SKM-1 (cell line): Measurements from ENCODE around the gene BBIP1.

Source experiments
- DNase-seq: peaks from one replicate; lab custom pipeline; 2025; ENCODE audit not compliant: unreplicated experiment; lab: John Stamatoyannopoulos, UW

Gene BBIP1, protein sequence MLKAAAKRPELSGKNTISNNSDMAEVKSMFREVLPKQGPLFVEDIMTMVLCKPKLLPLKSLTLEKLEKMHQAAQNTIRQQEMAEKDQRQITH

DNA sequence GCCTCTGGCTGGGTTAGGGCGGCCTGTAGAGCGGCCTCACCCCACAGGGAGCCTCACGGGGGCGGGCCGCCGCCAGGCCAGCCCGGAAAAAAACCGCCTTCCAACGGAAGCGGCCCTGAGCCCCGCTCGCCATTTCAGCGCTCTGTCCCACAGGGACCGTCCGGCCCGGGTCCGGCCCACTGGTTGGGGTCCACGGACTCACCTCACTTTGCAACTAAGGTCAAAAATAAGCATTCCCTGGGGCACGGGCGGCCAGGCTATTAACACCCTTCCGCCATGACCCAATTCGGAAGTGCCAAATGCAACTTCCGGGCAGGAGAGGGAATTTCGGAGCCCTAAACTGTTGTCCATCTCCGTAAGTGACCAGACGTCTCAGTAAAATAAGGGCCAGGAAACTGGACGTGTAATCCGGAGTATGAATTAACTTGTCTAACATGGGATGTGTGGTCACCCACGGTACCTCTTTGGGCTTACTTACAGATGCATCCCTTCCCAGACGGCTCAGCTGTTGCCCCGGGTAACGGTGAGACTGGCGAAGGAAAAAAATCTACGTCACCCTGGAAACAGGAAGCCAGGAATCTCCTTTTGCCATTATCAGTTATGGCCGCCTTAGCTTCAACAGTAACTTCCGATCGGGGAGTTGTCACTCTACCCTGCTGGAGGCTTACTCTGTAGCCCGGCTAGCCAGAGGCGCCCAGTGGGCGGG lies at the start of gene BBIP1:
TSS of gene BBIP1 (minus strand) at position 538 of the 706 bp plus-strand sequence. CDS start 1,023 bp downstream, outside the sequence.
- peak; percentile 99 for DNase-seq

DNA sequence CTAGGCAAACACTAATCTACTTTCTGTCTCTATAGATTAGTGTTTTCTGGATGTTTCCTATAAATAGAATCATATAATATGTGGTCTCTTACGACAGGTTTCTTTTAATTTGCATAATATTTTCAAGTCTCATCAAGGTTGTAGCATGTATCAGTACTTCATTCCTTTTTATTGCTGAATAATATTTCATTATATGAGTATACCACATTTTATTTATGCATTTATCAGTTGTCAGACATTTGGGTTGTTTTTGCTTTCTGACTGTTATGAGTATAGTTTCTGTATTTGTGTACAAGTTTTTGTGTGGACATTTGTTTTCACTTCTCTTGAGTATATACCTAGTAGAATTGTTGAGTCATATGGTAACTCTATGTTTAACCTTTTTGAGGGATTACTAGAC lies 48.7 kb upstream of the BBIP1 start:
- DNase-seq: no peak

DNA sequence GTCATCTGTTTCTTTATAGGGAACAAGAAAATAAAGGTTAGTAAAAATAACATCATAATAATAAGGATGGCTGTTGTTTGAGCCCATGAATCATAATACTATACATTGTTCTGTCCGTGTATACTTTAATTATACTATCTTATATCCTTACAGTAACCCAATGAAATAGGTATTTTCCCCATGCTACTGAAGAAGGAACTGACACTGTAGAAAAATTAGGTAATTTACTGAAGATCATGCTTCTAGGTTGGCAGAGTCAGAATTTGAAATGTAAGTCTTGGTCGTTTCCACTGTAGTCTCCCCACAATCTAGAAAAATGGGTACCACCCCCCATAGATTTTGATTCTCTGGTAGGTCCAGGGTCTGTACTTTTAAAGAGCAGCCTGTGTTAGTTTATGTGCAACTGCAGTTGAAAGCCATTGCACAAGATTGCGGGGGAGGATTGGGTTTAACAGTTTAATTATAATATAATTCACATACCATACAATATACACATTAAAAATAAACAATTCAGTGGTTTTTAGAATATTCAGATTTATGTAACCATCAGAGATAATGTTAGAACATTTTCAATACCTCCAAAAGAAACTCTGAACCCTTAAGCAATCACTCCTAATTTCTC lies 48.1 kb upstream of the BBIP1 start:
- no peak for DNase-seq

DNA sequence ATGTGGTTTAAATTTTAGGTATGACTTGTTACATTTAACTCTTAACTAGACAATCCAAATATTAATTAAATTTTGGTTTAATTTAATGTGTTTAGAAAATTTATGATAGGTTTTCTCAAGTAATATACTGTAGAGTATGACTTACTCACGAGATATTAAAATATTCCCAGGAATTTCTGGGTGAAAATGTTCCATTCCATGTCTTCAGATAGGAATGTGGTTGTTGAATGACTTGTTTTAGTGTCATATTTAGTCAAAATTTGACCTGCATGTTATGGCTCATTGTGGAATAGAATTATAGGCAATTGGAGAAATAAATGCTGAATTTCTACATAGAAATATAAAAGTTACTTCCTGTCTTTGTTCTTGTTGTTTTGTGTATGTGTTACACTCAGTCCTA lies 47.2 kb upstream of the BBIP1 start:
- DNase-seq: no peak

DNA sequence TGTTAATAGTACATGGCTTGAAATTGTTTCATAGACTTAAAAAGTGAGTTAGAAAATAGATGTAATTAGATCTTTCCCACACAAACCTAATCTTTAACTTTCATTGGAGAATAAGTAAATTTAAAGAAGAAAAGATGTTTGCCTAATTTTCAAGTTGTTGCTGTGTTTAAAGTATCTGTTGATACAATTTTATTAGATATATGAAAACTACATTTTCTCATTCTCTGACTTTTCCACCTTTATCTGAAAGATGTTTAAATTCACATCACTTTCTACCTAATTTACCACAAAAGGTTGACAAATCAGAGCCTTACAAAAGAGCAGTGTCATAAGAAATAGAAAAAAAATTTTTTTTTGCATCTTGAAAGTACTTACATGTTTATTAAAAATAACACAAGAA lies 46.2 kb upstream of the BBIP1 start:
- DNase-seq: no peak

DNA sequence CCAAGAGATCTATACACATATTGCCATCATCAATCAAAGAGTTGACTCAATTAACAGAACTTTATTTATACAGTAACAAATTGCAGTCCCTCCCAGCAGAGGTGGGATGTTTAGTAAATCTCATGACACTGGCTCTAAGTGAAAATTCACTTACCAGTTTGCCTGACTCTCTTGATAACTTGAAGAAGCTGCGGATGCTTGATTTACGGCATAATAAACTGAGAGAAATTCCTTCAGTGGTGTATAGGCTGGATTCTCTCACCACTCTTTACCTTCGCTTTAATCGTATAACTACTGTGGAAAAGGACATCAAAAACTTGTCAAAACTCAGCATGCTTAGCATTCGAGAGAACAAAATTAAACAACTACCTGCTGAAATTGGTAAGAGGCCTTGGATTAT lies 45.7 kb upstream of the BBIP1 start:
- no peak for DNase-seq

DNA sequence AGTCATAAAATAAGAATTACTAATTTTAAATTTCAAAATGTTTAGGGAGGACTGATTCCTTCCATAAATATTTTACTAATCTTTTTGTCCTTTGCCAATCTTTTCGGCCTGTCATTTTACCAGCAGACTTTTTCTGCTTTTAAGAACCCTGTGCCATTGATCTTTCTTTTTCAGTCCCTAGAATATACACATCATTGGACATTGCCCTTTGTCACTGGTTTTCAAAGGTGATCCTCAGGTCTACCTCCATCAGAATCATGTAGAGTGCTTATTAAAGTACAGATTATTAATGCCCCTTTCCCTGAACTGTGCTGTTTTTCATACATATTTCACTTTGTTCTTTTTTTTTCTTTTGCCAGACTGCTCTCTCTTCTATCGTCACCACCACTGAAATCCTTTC lies 44.2 kb upstream of the BBIP1 start:
- DNase-seq: no peak

DNA sequence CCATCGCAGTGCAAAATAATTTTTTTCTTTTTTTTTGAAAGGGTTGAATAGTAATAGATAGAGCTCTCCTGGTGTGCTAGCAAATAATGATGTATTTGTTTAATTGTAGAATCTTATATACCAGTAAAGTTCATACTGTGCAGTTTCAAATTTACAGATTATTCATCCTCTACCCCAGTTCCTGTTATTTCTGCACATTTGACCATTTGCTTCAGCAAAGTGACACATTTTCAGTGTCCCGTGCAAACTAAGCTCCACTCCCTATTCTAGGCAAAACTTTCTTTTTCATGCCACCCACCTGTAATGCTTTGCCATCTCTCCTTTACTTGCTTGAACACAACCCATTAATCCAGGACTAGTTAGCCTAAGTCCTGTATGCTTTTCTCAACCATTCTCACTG lies 43.5 kb upstream of the BBIP1 start:
- no peak for DNase-seq

DNA sequence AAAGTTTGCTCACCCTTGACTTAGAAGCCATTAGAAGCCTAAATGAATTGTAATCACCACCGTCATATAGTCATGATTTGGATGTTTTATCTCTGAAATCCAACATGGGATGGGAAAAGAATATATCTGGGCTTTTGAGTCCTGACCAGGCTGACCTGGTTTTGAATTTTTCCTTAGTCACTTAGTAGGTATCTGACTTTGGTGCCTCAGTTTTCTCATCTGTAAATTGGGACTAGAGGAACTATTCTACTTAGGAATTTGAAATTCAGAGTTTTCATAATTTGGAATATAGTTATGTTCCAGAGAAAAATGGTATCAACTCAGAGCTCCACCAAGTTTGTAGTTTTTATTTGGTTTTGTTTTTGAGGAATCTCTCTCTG lies 41.3 kb upstream of the BBIP1 start:
- DNase-seq: no peak

DNA sequence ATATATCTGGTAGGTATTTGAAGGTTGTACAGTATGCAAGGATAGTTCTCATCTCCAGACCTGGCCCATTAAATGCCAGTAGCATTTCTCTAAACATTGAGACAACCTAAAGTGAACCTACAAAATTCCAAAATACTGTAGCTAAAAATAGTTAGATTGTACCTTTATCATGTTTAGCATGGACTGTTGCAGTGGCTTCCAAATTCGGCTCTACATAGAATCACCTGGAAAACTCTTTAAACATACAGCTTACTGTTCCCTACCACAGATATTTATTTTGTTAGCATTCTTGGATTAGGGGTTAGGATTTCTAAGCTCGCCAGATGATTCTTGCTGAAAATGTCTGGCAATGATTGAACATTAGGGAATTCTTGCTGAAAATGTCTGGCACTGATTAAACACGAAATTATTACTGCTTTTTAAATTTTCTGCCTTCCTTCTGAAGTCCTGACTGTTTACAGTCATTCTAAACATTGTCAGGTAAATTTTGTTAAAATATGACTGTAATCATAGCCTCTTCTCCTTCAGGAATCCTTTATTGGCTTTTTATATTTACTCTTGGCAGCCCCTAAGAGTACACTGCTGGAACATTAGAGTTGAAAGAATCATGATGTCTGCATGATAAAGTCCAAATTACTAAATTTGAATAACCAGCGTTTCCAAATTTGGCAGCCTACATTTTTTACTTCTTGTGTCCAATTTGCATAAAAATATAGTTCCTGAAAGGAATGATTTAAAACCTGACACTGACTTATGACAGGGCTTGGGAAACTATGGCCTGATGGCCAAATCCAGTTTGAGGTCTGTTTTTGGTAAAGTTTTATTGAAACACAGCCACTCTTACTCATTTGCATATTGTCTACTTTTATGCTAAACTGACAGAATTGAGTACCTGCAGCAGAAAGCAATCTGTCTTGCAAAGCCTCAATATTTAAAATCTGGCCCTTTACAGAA lies 40.7 kb upstream of the BBIP1 start:
- no peak for DNase-seq

DNA sequence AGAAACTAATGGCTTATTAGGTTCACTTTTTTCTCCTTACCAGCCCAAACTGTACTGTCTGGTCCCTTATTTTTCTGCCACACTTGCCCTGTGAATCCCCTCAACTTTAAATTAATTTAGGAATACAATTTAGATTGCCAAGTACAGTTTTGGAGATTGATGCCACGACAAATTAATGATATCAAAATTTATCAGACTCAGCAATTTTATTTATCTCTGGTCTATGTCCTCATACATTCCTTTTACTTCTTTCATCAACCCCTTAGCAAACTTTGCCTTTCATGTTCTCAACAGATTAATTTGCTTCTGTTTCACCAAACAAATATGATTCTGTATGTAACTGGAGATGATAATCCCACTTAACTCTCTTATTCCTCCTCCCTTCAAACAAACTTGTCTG lies 38.6 kb upstream of the BBIP1 start:
- no peak for DNase-seq

DNA sequence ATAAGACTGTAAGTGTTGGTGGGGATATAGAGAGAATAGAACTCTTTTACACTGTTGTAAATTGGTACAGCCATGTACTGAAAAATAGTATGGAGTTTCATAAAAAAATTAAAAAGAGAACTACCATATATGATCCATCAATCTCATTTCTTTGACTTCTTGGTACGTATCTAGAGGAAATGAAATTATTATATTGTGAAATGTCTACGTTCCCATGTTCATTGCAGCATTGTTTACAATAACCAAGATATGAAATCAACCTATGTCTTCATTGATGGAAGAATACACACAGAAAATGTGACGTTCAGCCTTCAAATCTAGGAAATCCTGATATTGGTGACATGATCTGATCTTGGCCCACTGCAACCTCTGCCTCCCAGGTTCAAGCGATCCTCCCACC lies 32.4 kb upstream of the BBIP1 start:
- DNase-seq: no peak

DNA sequence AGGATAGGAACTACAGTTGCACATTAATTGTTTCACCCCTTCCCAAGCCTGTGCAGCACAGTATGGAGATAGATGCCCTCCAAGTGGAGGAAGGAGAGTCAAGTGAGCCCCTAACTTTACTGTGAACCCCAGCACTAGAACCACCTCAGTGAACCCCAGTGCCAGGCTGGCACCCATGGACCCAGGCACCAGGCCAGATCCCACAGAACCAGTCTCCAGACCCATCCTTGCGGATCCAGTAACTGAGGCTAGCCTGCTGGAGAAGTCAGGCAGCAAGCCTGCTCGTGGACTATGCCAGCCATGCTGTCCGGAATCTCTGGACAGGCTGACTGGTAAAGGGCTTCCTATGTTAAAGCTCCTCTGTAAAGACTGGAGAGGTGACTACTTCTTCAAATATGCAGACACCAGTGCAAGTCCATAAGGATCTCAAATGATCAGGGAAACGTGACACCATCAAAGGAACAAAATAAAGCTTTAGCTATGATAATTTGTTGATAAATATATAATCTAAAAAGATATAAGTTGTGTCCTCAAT lies 28.1 kb upstream of the BBIP1 start:
- no peak for DNase-seq

DNA sequence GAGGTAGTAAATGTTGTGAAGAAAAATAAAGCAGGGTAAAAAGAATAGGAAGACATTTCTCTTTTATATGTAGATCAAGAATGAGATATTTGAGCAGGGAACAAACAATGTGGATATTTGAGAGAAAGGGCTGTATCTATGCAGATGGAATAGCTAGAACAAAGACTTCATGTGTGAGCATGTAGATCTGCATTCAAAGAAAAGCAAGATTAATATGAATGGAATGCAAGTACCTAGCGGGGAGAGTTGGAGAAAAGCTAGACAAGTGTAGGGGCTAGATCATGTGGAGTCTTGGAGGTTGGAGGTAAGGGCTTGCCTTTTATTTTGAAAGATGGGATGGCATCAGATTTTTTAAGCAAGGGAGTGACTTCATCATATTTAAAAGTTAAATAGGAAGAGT lies 27.5 kb upstream of the BBIP1 start:
- no peak for DNase-seq

DNA sequence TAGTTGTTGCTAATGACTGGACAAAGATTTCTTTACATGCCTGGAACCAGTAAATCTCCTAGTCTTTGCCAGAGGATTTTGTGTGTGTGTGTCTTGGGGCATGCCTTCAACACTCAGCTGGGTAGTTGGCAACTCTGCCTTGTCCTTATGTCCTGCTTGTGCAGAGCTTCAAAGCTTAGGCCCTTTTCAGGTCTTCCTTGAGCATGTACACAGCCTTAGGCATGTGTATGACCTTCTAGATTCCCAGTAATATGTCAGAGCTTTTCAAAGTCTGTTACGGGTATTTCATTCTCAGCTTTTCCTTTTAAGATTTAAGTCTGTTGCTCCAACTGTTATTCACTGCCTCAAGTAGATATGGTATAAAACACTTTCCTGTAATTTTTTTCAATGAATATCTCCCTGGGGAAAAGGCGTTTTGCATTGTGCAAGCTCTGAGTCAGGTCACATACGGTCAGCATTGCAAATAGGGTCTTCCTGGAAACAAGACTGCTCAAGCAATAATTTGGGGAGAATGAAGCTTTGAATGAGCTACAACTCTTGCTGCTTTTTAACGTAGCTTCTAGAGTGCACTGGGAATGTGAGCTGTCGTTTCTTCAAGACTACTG lies 25.9 kb upstream of the BBIP1 start:
- DNase-seq: no peak

DNA sequence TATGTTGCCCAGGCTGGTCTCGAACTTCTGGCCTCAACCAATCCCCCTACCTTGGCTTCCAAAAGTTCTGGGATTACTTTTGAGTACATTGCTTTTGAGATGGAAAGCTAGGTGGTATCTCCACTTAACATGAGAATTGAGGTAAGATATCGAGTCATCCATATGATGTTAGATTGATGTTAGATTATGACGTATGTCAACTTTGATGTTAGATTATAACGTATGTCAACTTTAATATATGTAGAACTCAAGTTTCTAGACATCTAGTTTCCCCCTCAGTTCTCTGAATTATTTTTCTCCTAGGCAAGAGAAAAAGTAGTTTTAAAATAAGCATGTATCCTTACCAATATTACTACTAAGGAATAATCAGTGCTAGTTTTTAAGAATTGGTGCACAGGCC lies 20.4 kb upstream of the BBIP1 start:
- DNase-seq: no peak

DNA sequence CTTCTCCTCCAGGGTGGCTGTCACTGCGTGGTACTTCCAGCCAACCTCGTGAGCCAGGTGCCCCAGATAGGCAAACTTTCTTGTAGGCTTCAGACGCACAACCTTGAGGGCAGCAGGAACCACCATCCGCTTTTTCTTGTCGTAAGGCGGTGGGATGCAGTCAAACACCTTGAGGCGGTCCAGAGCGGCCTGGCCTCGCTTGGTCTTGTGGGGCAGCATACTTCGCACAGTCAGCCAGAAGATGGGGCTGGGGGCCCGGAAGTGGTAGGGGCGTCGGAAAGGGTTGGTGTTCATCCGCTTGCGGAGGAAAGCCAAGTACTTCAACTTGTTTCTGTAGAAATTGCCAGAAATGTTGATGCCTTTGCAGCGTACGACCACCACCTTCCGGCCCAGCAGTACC lies 17.8 kb upstream of the BBIP1 start:
- DNase-seq: no peak

DNA sequence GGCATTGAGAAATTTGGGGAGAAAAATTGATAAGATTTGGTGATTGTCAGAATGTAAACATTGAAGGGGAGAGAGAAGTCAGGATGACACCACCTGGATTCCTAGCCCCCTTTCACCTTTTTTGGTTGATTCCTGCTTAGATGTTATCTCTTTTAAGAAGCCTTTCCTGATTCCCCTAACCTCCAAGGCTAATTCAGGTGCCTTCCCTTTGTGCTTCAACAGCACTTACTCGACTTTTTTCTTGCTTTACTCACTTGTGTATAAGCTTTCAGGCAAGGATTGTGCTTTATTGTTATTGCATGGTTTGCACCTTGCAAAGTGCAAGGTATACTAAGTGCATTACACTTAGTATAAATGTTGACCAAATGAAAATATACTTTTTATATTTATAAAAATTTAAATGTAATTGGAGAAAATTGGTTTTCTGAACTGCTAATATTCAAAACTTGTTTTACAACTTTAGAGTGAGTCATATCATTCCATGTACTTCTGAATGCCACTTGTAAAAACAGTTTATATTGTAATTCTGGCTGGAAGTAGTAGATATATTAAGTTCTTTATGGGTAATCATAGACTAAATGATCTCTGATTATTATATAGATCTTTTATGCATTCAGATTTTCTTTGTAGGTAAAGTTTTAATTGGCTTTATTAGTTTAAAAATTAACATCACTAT lies 13.7 kb upstream of the BBIP1 start:
- no peak for DNase-seq

DNA sequence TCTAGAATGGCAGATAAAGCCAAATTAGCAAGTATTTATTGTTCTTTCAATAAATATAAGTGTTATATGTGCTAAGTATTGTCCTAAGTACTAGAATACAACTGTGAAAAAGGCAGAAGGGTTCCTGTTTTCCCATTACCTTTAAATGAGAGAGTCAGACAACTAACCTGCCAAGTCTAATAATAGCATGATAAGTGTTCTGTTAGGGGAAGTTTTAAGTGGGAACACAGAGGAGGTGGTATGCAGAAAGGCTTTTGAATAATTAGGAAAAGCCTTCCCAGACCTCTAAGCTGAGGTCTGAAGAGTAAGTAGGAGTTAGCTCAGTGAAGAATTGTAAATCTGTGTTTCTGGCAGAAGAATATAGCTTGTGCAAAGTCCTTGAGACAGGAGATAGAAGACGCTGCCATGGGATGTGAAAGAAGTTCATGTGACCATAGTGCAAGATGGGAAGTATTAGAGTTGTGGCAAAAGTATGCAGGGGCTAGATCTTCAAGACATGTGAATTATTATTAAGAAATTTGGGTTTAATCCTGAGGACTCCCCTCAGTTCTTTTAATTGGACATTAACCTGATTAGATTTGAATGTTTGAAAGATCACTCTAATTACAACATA lies 12.9 kb upstream of the BBIP1 start:
- no peak for DNase-seq

DNA sequence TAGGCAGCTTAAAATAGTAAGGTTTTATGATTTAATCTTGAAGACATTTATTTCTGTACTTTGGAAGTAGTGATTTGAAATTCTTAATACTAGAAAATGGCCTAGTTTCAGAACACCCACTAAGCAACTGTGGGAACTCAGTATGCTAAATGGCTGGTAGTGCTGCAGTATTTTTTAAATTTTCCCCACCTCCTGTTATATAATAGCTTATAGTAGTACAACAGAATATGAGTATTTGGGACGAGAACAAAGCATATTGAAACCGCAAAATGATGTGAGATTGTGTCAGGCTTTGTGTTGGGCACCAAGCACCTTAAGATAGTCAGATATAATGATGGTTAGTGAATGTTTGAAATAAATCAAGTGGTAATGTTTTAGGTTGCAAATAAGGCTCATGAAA lies 8.5 kb upstream of the BBIP1 start:
- DNase-seq: no peak
